Glomerular visceral epithelial cell (primary cell): ENCODE measurements around the gene FRYL.
A peak's percentile ranks its signal among the peaks of the same experiment; 100 is the strongest.
"Not testable (repeated sequence)": the region's sequence is repeated elsewhere in the genome, so short reads cannot be mapped to it uniquely, and the experiment has no call there.

Experiments used
- DNase-seq: peaks from one replicate; pipeline ENCODE4 v3.0.0-alpha.2; 2016; ENCODE audit errors: extremely low spot score

The FRYL gene

GRCh38 chr4:48779998-48780864 lies at the start of gene FRYL:
FRYL (minus strand) TSS chr4:48780279; CDS start chr4:48634410, 145,869 bp downstream.
- peak; percentile 100 for DNase-seq

GRCh38 chr4:48827622-48828021 lies 47.5 kb upstream of the FRYL start:
- DNase-seq, result no peak

- not testable (repeated sequence) for DNase-seq
Observed at GRCh38 chr4:48821431-48821830, 41.4 kb upstream of the FRYL start.

- DNase-seq, result no peak
Observed at GRCh38 chr4:48816971-48817370, 36.9 kb upstream of the FRYL start.

GRCh38 chr4:48816297-48816696 lies 36.2 kb upstream of the FRYL start:
- DNase-seq, result not testable (repeated sequence)

GRCh38 chr4:48815483-48815882 lies 35.4 kb upstream of the FRYL start:
- DNase-seq, result no peak

GRCh38 chr4:48813964-48814363 lies 33.9 kb upstream of the FRYL start:
- no peak for DNase-seq

- no peak for DNase-seq
Observed at GRCh38 chr4:48812866-48813265, 32.8 kb upstream of the FRYL start.

- no peak for DNase-seq
Observed at GRCh38 chr4:48804584-48805301, 24.7 kb upstream of the FRYL start.

GRCh38 chr4:48801016-48801715 lies 21.1 kb upstream of the FRYL start:
- no peak for DNase-seq

GRCh38 chr4:48800155-48800554 lies 20.1 kb upstream of the FRYL start:
- DNase-seq, result not testable (repeated sequence)

GRCh38 chr4:48799157-48799556 lies 19.1 kb upstream of the FRYL start:
- DNase-seq, result no peak

GRCh38 chr4:48798117-48798516 lies 18.0 kb upstream of the FRYL start:
- DNase-seq, result no peak

- no peak for DNase-seq
Observed at GRCh38 chr4:48796927-48797679, 17.0 kb upstream of the FRYL start.

GRCh38 chr4:48796191-48796926 lies 16.3 kb upstream of the FRYL start:
- no peak for DNase-seq

- DNase-seq, result no peak
Observed at GRCh38 chr4:48795108-48795507, 15.0 kb upstream of the FRYL start.

- DNase-seq, result no peak
Observed at GRCh38 chr4:48792348-48793006, 12.4 kb upstream of the FRYL start.

GRCh38 chr4:48791313-48791712 lies 11.2 kb upstream of the FRYL start:
- DNase-seq, result no peak

GRCh38 chr4:48790561-48790960 lies 10.5 kb upstream of the FRYL start:
- no peak for DNase-seq

GRCh38 chr4:48787056-48787455 lies 7.0 kb upstream of the FRYL start:
- DNase-seq, result no peak
